ENCODE results near the gene DENND5B.
"Not testable (repeated sequence)": the region's sequence is repeated elsewhere in the genome, so short reads cannot be mapped to it uniquely, and the experiment has no call there.

Gene DENND5B

GRCh38 chr12:31499567-31499966, 91.4 kb downstream of the DENND5B start:
- DNase-seq, result no peak

- DNase-seq, result no peak
Observed at GRCh38 chr12:31498424-31498823, 92.5 kb downstream of the DENND5B start.

- no peak for DNase-seq
Observed at GRCh38 chr12:31496257-31496656, 94.7 kb downstream of the DENND5B start.

- DNase-seq, result no peak
Observed at GRCh38 chr12:31494455-31494854, 96.5 kb downstream of the DENND5B start.

GRCh38 chr12:31492599-31493196, 98.2 kb downstream of the DENND5B start:
- no peak for DNase-seq

GRCh38 chr12:31491841-31492598, 98.9 kb downstream of the DENND5B start:
- DNase-seq, result no peak

DNA sequence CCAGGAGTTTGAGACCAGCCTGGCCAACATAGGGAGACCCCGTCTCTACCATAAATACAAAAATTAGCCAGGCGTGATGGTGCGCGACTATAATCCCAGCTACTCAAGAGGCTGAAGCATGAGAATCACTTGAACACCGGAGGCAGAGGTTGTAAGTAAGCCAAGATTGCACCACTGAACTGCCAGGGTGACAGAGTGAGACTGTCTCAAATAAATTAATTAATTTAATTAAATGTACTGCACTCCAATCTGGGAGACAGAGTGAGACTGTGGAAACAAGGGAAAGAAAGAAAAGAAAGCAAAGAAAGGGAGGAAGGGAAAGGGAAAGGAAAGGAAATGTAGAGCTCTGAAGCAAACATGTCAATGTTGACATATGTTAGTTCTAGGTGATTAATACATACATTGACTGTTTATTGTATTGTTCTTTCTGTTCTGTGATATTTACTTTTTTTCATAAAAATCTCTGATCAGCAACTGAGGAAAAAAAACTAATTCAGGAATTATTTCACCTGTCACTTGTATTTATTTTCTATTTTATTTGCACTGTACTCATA, 99.6 kb downstream of the DENND5B start:
- no peak for DNase-seq

DNA sequence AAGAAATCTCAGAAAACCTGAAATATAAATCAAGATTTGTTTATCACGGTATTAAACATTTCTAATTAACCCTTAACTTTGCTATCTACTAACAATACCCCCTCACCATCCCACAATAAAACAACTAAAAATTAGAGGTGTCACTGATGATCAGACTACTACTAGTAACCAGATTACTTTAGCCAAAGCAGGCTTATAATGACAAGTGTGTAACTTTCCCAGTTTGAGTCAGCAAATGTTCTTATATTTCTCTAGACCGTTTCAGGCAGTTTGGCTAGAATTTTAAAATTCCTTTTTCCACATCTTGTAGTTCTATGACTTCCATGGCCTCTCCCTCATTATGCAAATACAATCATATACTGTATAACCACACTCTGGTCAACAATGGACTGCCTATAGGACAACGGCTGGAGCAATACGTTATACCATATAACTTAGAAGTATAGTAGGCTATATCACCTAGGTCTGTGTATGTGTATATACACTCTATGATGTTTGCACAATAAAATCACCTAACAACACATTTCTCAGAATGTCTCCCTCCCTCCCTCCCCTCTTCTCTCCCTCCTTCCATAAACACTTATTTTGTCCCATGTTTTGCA, 102.1 kb downstream of the DENND5B start:
- DNase-seq, result no peak

DNA sequence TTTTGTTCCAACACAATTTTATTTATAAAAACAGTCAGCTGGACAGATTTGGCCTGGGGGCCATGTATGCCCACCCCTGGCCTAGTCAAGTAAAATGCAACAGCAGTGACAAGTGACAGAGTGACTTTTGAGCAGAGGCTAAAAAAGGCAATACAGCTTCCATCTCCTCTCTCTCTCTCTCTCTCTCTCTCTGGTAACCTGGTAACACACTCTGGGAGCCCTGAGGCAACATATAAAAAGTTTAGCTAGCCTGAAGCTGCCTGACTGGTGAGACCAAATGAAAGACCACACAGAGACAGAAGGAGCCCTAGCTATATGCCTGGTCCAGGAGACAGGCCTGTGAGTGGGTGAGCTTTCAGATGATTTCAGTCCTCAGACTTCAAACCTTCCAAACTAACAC, 105.4 kb downstream of the DENND5B start:
- DNase-seq, result no peak

DNA sequence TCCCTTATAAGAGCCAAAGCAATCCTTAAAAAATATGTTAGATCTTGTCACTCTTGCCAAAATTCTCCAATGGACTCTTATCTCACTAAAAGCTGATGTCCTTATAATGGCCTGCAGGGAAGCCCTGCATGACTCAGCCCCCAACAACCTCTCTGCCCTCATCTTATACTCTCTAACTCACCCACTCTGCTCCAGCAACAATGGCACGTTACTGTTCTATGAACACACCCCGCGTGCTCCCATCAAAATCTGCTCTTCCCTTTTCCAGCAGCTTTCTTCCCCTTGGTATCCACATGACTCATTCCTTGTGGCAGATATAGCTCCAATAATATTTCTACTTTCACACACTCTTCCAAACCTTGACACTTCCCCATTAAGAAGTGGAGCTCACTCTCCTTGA, 108.1 kb downstream of the DENND5B start:
- DNase-seq, result no peak

DNA sequence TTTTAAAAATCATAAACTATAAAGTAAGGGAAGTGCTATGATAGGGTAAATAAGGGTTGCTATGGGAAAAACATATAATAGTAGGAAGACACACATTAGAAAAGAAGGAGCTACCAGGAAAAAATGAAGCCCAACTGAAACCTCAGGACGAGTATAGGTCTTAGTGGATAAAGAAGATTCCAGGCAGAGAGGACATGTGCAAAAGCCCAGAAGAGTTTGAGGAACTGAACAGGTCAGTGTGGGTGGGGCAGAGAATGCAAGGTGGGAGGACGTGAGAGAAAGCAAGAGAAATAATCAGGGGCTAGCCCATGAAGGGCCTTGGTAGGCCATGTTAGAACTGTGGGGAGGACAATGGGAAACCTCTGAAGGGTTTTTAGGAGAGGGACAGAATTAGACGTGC, 109.5 kb downstream of the DENND5B start:
- no peak for DNase-seq

- no peak for DNase-seq
Observed at GRCh38 chr12:31479516-31480210, 111.3 kb downstream of the DENND5B start.

GRCh38 chr12:31478898-31479297, 112.0 kb downstream of the DENND5B start:
- no peak for DNase-seq

GRCh38 chr12:31478425-31478824, 112.5 kb downstream of the DENND5B start:
- no peak for DNase-seq

DNA sequence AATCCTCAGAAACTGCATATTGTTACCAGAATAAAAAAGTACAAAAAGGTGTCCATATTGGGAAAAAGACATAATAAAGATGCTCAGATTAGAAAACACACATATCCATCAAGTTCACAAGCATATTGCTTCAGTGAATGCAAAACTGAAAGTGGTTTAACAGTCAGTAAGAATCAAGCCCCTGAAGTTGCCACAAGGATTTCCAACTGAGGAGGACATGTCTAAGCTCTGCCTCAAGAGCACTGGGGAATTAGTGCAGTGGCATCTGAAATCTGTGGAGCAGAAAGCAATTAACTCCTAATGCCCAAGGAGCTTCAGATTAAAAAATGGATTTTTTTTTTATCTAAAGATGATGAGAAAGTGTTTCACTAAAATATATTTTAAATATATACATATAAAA, 113.2 kb downstream of the DENND5B start:
- no peak for DNase-seq

DNA sequence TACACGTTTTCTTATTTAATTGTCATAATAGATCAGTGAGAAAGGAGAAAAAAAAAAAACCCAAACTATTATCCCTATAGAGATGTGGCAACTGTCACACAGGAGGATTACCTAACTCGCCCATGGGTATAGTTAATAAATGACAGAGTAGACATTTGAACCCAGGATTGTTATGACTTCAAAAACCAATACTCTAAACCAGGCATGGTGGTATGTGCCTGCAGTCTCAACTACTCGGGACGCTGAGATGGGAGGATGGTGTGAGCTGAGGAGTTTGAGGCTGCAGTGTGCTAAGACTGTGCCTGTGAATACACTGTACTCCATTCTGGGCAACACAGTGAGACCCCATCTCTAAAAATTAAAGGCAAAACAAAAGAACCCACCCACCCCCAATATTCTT, 114.5 kb downstream of the DENND5B start:
- DNase-seq, result no peak

- DNase-seq, result not testable (repeated sequence)
Observed at GRCh38 chr12:31475610-31476009, 115.3 kb downstream of the DENND5B start.

GRCh38 chr12:31474751-31475150, 116.2 kb downstream of the DENND5B start:
- DNase-seq, result no peak

DNA sequence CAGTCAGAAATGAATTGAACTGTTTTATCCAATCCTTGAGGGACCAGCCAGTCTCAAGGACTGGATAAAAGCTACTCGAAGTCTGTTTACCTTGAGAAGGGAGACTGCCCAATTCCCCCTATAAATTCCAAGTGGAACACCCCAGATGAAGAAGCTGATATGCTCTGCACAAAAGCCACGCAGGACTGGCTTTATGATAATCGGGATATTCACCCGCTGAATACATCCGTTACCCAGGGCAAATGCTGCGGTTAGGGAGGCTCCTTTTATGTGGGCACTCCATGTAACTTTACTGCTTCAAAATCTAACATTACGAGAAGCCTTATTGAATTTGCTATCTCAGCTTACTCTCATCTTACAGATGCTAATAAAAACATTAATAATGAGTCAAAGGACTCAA, 119.1 kb downstream of the DENND5B start:
- DNase-seq, result no peak

DNA sequence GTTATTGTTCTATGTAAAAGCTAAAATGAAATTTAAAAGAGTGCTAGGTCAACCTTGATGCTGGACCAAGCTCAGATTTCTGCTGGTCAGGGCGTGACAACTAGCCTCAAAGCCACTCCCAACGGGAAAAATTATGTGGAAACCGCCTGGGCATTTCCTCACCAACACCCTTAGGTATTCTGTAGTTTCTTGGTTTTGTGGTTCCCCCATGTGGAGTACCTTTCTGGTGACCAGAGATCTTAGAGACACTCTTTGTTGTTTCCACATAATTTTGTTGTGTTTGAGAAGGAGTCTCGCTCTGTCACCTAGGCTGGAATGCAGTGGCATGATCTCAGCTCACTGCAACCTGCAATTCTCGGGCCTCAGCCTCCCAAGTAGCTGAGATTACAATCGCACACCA, 119.9 kb downstream of the DENND5B start:
- DNase-seq, result no peak

DNA sequence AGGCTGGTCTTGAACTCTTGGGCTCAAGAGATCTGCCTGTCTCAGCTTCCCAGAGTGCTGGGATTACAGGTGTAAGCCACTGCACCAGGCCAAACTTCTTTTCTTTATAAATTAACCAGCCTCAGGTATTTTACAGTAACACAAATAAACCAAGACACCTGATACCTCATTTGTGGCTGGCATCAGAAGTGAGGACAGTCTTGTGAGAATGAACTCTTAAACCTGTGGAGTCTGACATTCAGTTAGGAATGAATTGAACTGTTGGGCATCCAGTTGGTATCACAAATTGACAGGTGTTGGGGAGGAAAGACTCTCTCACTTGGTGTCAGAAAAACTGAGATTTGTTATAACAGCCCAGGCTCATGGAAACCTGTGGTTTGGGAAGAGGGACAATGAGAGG, 120.5 kb downstream of the DENND5B start:
- DNase-seq, result no peak

DNA sequence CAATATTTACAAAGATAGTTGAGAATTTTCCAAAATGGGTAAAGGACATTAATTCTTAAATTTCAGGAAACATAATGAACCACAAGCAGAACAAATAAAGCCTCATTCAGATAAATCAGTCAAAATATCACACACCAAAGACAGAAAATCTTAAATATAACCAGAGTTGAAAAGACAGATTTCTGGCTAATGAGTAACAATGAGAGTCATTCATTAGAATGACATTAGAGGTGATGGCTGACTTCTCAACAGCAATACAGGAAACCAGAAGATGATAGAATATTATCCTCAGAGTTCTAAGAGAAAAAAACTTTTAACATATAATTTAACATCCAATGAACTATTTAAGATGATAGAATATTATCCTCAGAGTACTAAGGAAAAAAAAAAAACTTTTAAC, 124.2 kb downstream of the DENND5B start:
- DNase-seq, result no peak

DNA sequence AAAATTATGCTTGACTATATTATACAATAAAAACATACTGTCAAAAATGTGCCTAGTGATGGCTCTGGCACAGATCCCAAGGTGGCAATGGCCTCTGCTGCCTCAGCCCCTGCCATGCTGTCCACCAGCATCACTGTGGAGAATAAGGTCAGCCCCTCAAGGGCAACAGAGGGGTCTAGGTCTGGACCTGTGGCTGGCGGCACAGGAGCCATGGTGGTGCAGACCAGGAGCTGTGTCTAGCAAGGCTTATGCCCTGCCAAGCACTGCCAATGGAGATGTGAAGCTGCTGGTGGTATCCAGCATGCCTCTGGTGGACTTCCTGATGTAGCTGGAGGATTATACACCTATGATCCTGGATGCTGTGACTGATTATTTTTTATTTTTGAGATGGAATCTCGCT, 125.9 kb downstream of the DENND5B start:
- DNase-seq, result no peak

GRCh38 chr12:31460024-31460423, 130.9 kb downstream of the DENND5B start:
- no peak for DNase-seq

Measured in NK-92 treated with Interleukin-12 subunit alpha and Interleukin-12 subunit beta, amount 100 ng/mL, for 24 hours (cell line).